HEK293 (cell line): ENCODE results near the gene C1QTNF4.

ENCODE experiments used
- CTCF ChIP-seq: fragments of 450-650 bp; formaldehyde crosslinking; IDR thresholded peaks from 2 replicates; pipeline ENCODE4 v1.5.1; 2016; ENCODE audit warnings: missing biosample characterization, missing genetic modification characterization
- EGR2 ChIP-seq: fragments of 450-650 bp; formaldehyde crosslinking; IDR thresholded peaks from 2 replicates; pipeline ENCODE4 v1.5.1; 2016; ENCODE audit warnings: low read depth, missing biosample characterization, missing genetic modification characterization
- PBX3 ChIP-seq: sonication (generic); formaldehyde crosslinking; IDR thresholded peaks from 2 replicates; pipeline ENCODE4 v1.8.1; 2022; ENCODE audit warnings: mild to moderate bottlenecking, moderate library complexity, missing genetic modification reagents
- PRDM1 ChIP-seq: fragments of 450-650 bp; formaldehyde crosslinking; IDR thresholded peaks from 2 replicates; pipeline ENCODE4; 2016; ENCODE audit warnings: missing biosample characterization, missing genetic modification characterization
- ZBTB8A ChIP-seq: fragments of 450-650 bp; formaldehyde crosslinking; IDR thresholded peaks from 2 replicates; pipeline ENCODE4 v1.5.1; 2016; ENCODE audit warnings: missing biosample characterization, missing genetic modification characterization
- ZNF121 ChIP-seq: fragments of 450-650 bp; formaldehyde crosslinking; IDR thresholded peaks from 2 replicates; pipeline ENCODE4 v1.5.1; 2016; ENCODE audit warnings: missing biosample characterization, missing genetic modification characterization
- ZNF148 ChIP-seq: fragments of 450-650 bp; formaldehyde crosslinking; IDR thresholded peaks from 2 replicates; pipeline ENCODE4 v1.5.0; 2017; ENCODE audit warnings: missing biosample characterization, missing genetic modification characterization, borderline replicate concordance
- ZNF362 ChIP-seq: fragments of 450-650 bp; formaldehyde crosslinking; IDR thresholded peaks from 2 replicates; pipeline ENCODE4 v1.5.1; 2016; ENCODE audit warnings: missing biosample characterization, missing genetic modification characterization
- ZNF391 ChIP-seq: fragments of 450-650 bp; formaldehyde crosslinking; IDR thresholded peaks from 2 replicates; pipeline ENCODE4 v1.5.1; 2016; ENCODE audit warnings: low read depth, missing biosample characterization, missing genetic modification characterization, borderline replicate concordance
- ZNF398 ChIP-seq: fragments of 450-650 bp; formaldehyde crosslinking; IDR thresholded peaks from 2 replicates; pipeline ENCODE4 v1.5.1; 2017; ENCODE audit warnings: missing biosample characterization, missing genetic modification characterization
- ZNF792 ChIP-seq: fragments of 450-650 bp; formaldehyde crosslinking; IDR thresholded peaks from 2 replicates; pipeline ENCODE4 v1.5.1; 2016; ENCODE audit warnings: missing biosample characterization, missing genetic modification characterization

- TF ChIP-seq ZNF792 (no peak), CTCF (tag by site-specific recombination) (no peak), PBX3 (CRISPR knock-in tag) (no peak), ZNF398 (tag by site-specific recombination) (no peak), ZNF362 (tag by site-specific recombination) (no peak), ZNF391 (tag by site-specific recombination) (no peak), PRDM1 (no peak), EGR2 (tag by site-specific recombination) (no peak), ZBTB8A (no peak), ZNF121 (tag by site-specific recombination) (no peak), ZNF148 (tag by site-specific recombination) (no peak)
Observed at GRCh38 chr11:47551086-47551485, 43.1 kb downstream of the C1QTNF4 start.
